Stimulated activated CD4-positive, alpha-beta T cell treated with anti-CD3 and anti-CD28 coated beads, Interleukin-15, amount 100 ng/mL, for 1 hour (primary cell): ENCODE results near the gene SPZ1.
"Not testable (repeated sequence)": the region's sequence is repeated elsewhere in the genome, so short reads cannot be mapped to it uniquely, and the experiment has no call there.

Experiments used
- DNase-seq, 2 donors: peaks; one replicate each; pipeline ENCODE4 v3.0.0-alpha.2; 2020; ENCODE audit warnings: low read depth in 1 of 2, low spot score in 1 of 2

Gene SPZ1

GRCh38 chr5:80319702-80320101 is at the start of gene SPZ1:
Gene SPZ1 (plus strand): TSS chr5:80320002. CDS start chr5:80320216, 214 bp downstream.
- no peak for DNase-seq

- DNase-seq: not testable (repeated sequence)
These were observed 49.3 kb upstream of the SPZ1 start for GRCh38 chr5:80270543-80270942.

GRCh38 chr5:80275347-80275746 is 44.5 kb upstream of the SPZ1 start:
- no peak for DNase-seq

GRCh38 chr5:80276186-80276585 is 43.6 kb upstream of the SPZ1 start:
- no peak for DNase-seq

- DNase-seq: no peak
These were observed 42.6 kb upstream of the SPZ1 start for GRCh38 chr5:80277191-80277590.

GRCh38 chr5:80282054-80282453 is 37.7 kb upstream of the SPZ1 start:
- DNase-seq: no peak

- no peak for DNase-seq
These were observed 36.4 kb upstream of the SPZ1 start for GRCh38 chr5:80283360-80283759.

- DNase-seq: no peak
These were observed 35.1 kb upstream of the SPZ1 start for GRCh38 chr5:80284720-80285119.

- no peak for DNase-seq
These were observed 31.6 kb upstream of the SPZ1 start for GRCh38 chr5:80288177-80288576.

- no peak for DNase-seq
These were observed 30.5 kb upstream of the SPZ1 start for GRCh38 chr5:80289320-80289719.

GRCh38 chr5:80291761-80292160 is 28.0 kb upstream of the SPZ1 start:
- DNase-seq: no peak

GRCh38 chr5:80296121-80296520 is 23.7 kb upstream of the SPZ1 start:
- no peak for DNase-seq

- no peak for DNase-seq
These were observed 20.2 kb upstream of the SPZ1 start for GRCh38 chr5:80299601-80300000.

- DNase-seq: no peak
These were observed 19.7 kb upstream of the SPZ1 start for GRCh38 chr5:80300125-80300524.

- DNase-seq: not testable (repeated sequence)
These were observed 19.0 kb upstream of the SPZ1 start for GRCh38 chr5:80300796-80301195.

GRCh38 chr5:80301342-80301741 is 18.5 kb upstream of the SPZ1 start:
- not testable (repeated sequence) for DNase-seq

- DNase-seq: no peak
These were observed 17.2 kb upstream of the SPZ1 start for GRCh38 chr5:80302636-80303035.

GRCh38 chr5:80308526-80308925 is 11.3 kb upstream of the SPZ1 start:
- no peak for DNase-seq

- DNase-seq: no peak
These were observed 9.7 kb upstream of the SPZ1 start for GRCh38 chr5:80309871-80310665.

- no peak for DNase-seq
These were observed 4.6 kb upstream of the SPZ1 start for GRCh38 chr5:80315244-80315643.

GRCh38 chr5:80318212-80318611 is 1.6 kb upstream of the SPZ1 start:
- DNase-seq: no peak

GRCh38 chr5:80324912-80325311 is 5.1 kb downstream of the SPZ1 start:
- no peak for DNase-seq

- no peak for DNase-seq
These were observed 6.7 kb downstream of the SPZ1 start for GRCh38 chr5:80326468-80326867.
